ENCODE measurements around the gene ZNF132.
"Not testable (repeated sequence)": the region's sequence is repeated elsewhere in the genome, so short reads cannot be mapped to it uniquely, and the experiment has no call there.

The ZNF132 gene

GRCh38 chr19:58439576-58440554, at the start of gene ZNF132:
Gene ZNF132 (minus strand): TSS chr19:58440153. CDS start chr19:58439821, 332 bp downstream.
- DNase-seq = peak; percentile 98

- DNase-seq = not testable (repeated sequence)
These were observed 44.4 kb upstream of the ZNF132 start for GRCh38 chr19:58484349-58484748.

- no peak for DNase-seq
These were observed 43.8 kb upstream of the ZNF132 start for GRCh38 chr19:58483776-58484175.

GRCh38 chr19:58482372-58482771, 42.4 kb upstream of the ZNF132 start:
- no peak for DNase-seq

GRCh38 chr19:58480831-58481230, 40.9 kb upstream of the ZNF132 start:
- DNase-seq = no peak

- no peak for DNase-seq
These were observed 40.5 kb upstream of the ZNF132 start for GRCh38 chr19:58480481-58480830.

GRCh38 chr19:58479736-58480480, 40.0 kb upstream of the ZNF132 start:
- no peak for DNase-seq

- no peak for DNase-seq
These were observed 39.4 kb upstream of the ZNF132 start for GRCh38 chr19:58479303-58479702.

GRCh38 chr19:58477871-58478270, 37.9 kb upstream of the ZNF132 start:
- no peak for DNase-seq

- no peak for DNase-seq
These were observed 37.2 kb upstream of the ZNF132 start for GRCh38 chr19:58477130-58477529.

- no peak for DNase-seq
These were observed 36.6 kb upstream of the ZNF132 start for GRCh38 chr19:58476498-58477015.

- DNase-seq = peak; percentile 98
These were observed 36.0 kb upstream of the ZNF132 start, which contains the start of gene ZNF446 for GRCh38 chr19:58475714-58476497. Gene ZNF446 (plus strand): TSS chr19:58476352. CDS start chr19:58477219, 867 bp downstream.

GRCh38 chr19:58474997-58475713, 35.2 kb upstream of the ZNF132 start:
- no peak for DNase-seq

GRCh38 chr19:58474291-58474996, 34.5 kb upstream of the ZNF132 start:
- no peak for DNase-seq

- no peak for DNase-seq
These were observed 33.8 kb upstream of the ZNF132 start for GRCh38 chr19:58473775-58474174.

GRCh38 chr19:58471736-58472135, 31.8 kb upstream of the ZNF132 start:
- DNase-seq = no peak

GRCh38 chr19:58470837-58471543, 31.0 kb upstream of the ZNF132 start:
- DNase-seq = not testable (repeated sequence)

GRCh38 chr19:58469241-58470013, 29.5 kb upstream of the ZNF132 start:
- no peak for DNase-seq

- DNase-seq = no peak
These were observed 28.4 kb upstream of the ZNF132 start for GRCh38 chr19:58468216-58468839.
